Activated naive CD4-positive, alpha-beta T cell treated with anti-CD3 and anti-CD28 coated beads for 36 hours (primary cell): Measurements from ENCODE around the gene PMEPA1. TPM values are rescaled to one million over a fixed set of nuclear protein-coding genes. Genes with fewer than 3 reads are reported as not detected.

Experiments
- CTCF ChIA-PET: fragments of 350-600 bp; sonication (Branson Sonifier 250); formaldehyde crosslinking; loops from one replicate; lab custom pipeline; 2021; ENCODE audit warnings: antibody characterized with exemption; lab: Charles Lee
- DNase-seq: peaks from one replicate; pipeline ENCODE4 v3.0.0-alpha.2; 2020
- H3K27ac Mint-ChIP-seq: one replicate; pipeline ENCODE4 v1.8.0; 2021; ENCODE audit warnings: mild to moderate bottlenecking, mixed read lengths
- H3K27me3 Mint-ChIP-seq: one replicate; pipeline ENCODE4 v1.8.0; 2021; ENCODE audit warnings: low read depth, mixed read lengths
- H3K36me3 Mint-ChIP-seq: one replicate; pipeline ENCODE4 v1.8.0; 2021; ENCODE audit warnings: low read depth, mixed read lengths
- H3K4me1 Mint-ChIP-seq: one replicate; pipeline ENCODE4 v1.8.0; 2021; ENCODE audit warnings: low read depth, mixed read lengths
- H3K4me3 Mint-ChIP-seq: one replicate; pipeline ENCODE4 v1.8.0; 2021; ENCODE audit warnings: mild to moderate bottlenecking, moderate library complexity, mixed read lengths
- H3K9me3 Mint-ChIP-seq: one replicate; pipeline ENCODE4 v1.8.0; 2021; ENCODE audit warnings: mixed read lengths
- intact Hi-C: fragments of 100-400 bp; cut with micrococcal nuclease; formaldehyde crosslinking; loops from one replicate; pipeline ENCODE4 v1.15.1; 2023
- total RNA-seq, 2 experiments: library from RNA; stranded (reverse); gene quantifications; one replicate each; pipeline ENCODE4 v1.2.3, GENCODE V29; 2021

PMEPA1 gene, protein sequence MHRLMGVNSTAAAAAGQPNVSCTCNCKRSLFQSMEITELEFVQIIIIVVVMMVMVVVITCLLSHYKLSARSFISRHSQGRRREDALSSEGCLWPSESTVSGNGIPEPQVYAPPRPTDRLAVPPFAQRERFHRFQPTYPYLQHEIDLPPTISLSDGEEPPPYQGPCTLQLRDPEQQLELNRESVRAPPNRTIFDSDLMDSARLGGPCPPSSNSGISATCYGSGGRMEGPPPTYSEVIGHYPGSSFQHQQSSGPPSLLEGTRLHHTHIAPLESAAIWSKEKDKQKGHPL
- total RNA-seq: 1 to 10 TPM; 2.0 to 2.2 TPM

DNA sequence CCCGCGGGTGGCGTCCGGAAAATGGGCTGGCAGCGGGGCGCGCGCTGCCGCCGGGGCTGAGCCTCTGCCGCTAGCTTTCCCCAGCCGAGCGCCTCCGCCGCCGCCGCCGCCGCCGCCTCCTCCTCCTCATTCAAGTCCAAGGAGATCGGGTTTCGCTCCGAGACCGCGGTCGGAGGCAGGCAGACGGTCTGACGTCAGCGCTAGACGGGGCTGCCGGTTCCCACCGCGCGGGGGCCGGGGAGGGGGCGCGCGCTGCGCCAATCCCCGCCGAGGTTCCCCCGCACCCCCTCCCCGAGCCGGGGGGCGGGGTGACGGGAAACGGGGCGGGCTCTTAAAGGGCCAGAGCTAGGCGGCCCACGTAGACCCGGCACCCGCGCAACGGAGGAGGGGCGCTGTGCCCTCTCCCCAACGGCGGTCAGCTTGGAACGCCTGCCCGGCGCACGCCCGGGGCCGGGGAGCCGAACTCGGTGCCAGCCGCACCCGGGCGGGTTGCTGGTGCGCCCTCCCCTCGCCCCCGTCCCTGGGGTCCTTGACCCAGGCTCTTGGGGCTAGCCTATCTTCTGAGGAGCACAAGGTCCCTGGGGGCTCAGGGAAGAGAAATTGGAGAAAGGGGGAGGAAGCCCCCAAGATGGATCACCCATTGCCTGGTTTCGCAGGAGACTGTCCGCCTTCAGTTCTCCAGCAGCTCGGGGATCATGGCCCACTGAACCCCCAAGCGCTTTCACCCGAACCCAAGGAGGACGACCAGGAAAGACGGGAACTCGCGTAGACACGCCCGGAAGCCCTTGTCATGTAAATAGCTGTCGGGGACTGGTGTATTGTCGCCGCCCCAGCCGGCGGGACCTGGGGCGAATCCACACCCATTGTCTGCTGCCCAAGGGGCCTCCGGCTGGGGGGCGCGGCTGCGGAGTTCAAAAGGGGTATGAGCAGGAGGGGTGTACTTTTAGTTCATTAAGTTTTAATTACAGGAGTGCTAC, at the start of gene PMEPA1:
Gene PMEPA1 (minus strand): TSS at position 193 of the 977 bp plus-strand sequence. CDS start 433 bp downstream, outside the sequence.
- Mint-ChIP-seq H3K4me3 (peak within 1 kb of the TSS; percentile 79), H3K4me1 (peaks cover 17% of the 10 kb centered on the region), H3K9me3 (no peaks in the 10 kb centered on the region), H3K27me3 (peaks cover 6% of the 10 kb centered on the region), H3K36me3 (no peaks in the 10 kb centered on the region), H3K27ac (peak within 1 kb of the TSS; percentile 68)
- intact Hi-C loops: loop anchor here (1.0 to 10.0 kb wide), 7 partner anchors 8 to 945 kb away; partner anchors contain the start of gene STX16
- CTCF ChIA-PET: interaction anchor here (0.9 to 1.3 kb wide), 3 partner anchors 12 to 87 kb away, joined by 3 to 4 read pairs (median 3); no protein-coding TSS in a partner anchor
- peak; percentile 91 for DNase-seq

DNA sequence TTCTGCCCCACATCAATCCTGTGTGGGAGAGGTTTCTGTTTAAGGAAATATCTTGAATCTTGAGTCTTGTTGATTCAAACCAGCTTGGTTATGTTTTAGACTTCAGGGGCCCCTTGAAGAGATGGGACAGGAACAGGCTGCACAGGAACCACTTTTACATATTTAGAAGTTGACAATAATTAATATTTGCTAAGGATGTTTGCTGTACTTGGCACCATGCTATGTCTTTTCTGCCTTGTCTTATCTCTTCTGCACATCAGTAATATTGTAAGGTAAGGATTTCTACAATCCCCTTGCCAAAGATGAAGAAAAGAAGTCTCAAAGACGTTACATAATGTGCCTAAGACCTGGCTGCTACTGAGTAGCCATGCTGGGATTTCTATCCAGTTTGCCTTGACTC, 48.0 kb upstream of the PMEPA1 start:
- DNase-seq: no peak
- H3K27me3 Mint-ChIP-seq: peaks cover 2% of the 10 kb centered on the region

DNA sequence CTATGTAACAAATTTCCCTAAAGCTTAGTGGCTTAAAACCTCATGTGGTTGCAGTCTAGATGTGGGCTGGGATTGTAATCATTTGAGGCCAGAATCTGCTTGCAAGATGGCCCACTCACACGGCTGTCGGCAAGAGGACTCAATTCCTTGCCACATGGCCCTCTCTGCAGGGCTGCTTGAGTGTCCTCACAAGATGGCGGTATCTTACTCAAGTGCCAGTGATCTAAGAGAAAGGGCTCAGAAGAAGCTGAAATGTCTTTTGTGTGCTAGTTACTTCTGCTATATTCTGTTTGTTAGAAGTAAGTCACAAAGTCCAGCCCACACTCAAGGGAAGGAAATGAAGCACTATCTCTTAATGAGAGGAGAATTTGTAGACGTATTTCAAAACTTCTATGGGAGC, 47.1 kb upstream of the PMEPA1 start:
- CTCF ChIA-PET: interaction anchor here (0.8 kb wide), 1 partner anchor 423 kb away, joined by 3 read pairs; no protein-coding TSS in a partner anchor
- intact Hi-C loops: no loop called here
- Mint-ChIP-seq H3K36me3 (no peaks in the 10 kb centered on the region), H3K27ac (no peak overlapping the region), H3K27me3 (peaks cover 2% of the 10 kb centered on the region), H3K4me3 (no peak overlapping the region), H3K9me3 (no peaks in the 10 kb centered on the region), H3K4me1 (no peaks in the 10 kb centered on the region)
- no peak for DNase-seq

More for the DNA sequence above, 48.0 kb upstream of the PMEPA1 start:
- Mint-ChIP-seq H3K4me1 (no peaks in the 10 kb centered on the region), H3K27ac (no peak overlapping the region), H3K9me3 (no peaks in the 10 kb centered on the region), H3K4me3 (no peak overlapping the region), H3K36me3 (no peaks in the 10 kb centered on the region)
- CTCF ChIA-PET: interaction anchor here (0.7 kb wide), 1 partner anchor 13 kb away, joined by 3 read pairs; no protein-coding TSS in a partner anchor
- intact Hi-C loops: no loop called here

DNA sequence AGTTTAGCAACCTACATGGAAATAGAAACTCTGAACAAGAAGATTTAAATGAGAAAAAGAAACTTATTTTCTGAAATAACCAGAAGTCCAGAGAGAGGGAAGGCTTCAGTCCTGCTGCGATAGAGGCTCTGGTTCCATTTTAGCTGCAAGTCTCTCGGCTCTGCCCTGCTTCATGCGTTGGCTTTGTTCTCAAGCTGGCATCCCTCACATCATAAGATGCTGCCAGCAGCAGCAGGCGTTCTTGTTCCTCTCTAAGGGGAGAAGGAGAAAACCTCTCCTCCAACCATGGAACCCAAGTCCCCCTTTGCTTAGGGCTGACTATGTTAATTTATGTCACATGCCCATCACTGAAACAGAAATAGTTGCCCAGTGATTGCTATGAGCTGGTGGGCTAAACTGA, 46.4 kb upstream of the PMEPA1 start:
- CTCF ChIA-PET: no interaction called here
- Mint-ChIP-seq H3K36me3 (no peaks in the 10 kb centered on the region), H3K27ac (no peak overlapping the region), H3K9me3 (peaks cover 2% of the 10 kb centered on the region), H3K4me1 (no peaks in the 10 kb centered on the region), H3K4me3 (no peak overlapping the region), H3K27me3 (peaks cover 2% of the 10 kb centered on the region)
- intact Hi-C loops: no loop called here
- no peak for DNase-seq

DNA sequence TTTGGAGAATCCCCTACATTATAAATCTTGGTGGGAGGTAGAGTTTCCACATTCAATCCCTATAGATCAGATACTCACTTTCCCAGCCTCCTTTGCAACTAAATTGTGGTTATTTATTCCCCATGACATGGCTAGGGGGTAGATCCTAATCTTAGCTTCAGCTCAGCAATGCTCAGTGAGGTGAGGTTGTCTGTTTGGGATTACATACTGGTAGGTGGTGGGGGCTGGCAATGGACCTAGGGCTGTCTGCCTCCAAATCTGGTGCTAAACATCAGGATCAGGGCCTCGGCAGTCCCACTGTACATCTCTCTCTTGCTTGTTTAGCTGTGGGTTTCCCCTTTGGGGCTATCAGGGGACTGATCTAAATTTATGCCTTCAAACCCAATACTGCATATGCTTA, 45.8 kb upstream of the PMEPA1 start:
- Mint-ChIP-seq H3K27me3 (peaks cover 4% of the 10 kb centered on the region), H3K27ac (no peak overlapping the region), H3K4me1 (peaks cover 1% of the 10 kb centered on the region), H3K4me3 (no peak overlapping the region), H3K9me3 (peaks cover 2% of the 10 kb centered on the region), H3K36me3 (no peaks in the 10 kb centered on the region)
- DNase-seq: no peak
- CTCF ChIA-PET: no interaction called here
- intact Hi-C loops: no loop called here

DNA sequence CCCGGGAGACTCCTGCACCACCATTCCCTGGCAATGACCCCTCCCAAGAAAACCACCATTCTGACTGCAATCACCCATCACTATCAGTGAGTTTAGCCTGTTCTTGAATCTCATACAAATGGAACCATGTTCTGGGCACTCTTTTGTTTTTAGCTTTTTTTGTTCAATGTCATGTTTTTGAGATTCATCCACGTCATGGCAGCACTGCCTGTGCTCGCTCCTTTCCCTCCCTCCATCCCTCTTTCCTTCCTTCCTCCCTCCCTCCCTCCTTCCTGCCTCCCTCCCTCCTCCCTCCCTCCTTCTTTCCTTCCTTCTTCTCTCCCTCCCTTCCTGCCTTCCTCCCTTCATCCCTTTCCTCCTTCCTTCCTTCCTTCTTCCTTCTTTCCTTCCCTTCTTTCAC, 44.4 kb upstream of the PMEPA1 start:
- H3K27me3 Mint-ChIP-seq: peaks cover 9% of the 10 kb centered on the region
- CTCF ChIA-PET: no interaction called here
- no peak overlapping the region for H3K27ac Mint-ChIP-seq
- H3K4me1 Mint-ChIP-seq: peaks cover 5% of the 10 kb centered on the region
- no peak for DNase-seq
- H3K4me3 Mint-ChIP-seq: no peak overlapping the region
- intact Hi-C loops: no loop called here
- peaks cover 2% of the 10 kb centered on the region for H3K9me3 Mint-ChIP-seq
- no peaks in the 10 kb centered on the region for H3K36me3 Mint-ChIP-seq

DNA sequence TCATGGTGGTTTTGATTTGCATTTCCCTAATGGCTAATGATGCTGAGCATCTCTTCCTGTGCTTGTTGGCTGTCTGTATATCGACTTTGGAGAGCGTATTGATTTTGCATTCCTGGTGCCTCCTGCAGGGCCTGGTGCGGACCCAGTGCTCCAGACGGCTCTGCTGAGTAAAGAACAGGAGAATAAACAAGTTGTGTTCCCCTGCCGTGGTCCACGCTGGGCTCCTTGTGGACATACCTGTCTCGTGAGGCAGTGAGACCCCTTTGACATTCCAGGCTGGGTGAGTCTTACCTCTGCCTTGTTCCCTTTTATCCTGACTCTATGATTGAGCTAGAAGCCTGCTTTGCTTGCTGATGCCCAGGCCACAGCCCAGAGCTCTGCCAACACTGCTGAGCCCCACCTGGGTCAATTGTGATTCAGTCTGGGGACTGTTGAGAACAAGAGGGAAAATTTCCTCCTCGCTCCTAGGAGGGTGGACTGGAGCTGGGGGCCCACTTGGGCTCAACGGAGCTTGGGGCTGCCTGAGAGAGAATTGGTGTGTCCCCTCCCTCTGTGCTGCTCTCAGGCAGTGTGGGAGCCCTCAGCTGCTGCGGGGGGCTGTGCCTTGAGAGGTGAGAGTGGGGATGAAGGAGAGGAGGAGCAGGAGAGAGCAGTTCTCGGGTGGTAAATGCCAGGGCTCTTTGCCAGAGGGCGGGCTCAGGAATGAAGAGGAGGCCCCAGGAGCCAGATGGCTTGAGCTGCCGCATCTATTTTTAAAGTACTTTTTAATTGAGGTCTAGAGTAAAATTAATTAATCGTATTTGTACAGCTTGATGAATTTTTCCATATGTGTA, 43.7 kb upstream of the PMEPA1 start:
- H3K4me1 Mint-ChIP-seq: peaks cover 11% of the 10 kb centered on the region
- no peak overlapping the region for H3K27ac Mint-ChIP-seq
- no peaks in the 10 kb centered on the region for H3K36me3 Mint-ChIP-seq
- intact Hi-C loops: no loop called here
- peaks cover 9% of the 10 kb centered on the region for H3K27me3 Mint-ChIP-seq
- no peak overlapping the region for H3K4me3 Mint-ChIP-seq
- peaks cover 2% of the 10 kb centered on the region for H3K9me3 Mint-ChIP-seq
- CTCF ChIA-PET: interaction anchor here (0.6 kb wide), 1 partner anchor 260 kb away, joined by 4 read pairs; no protein-coding TSS in a partner anchor
- no peak for DNase-seq

DNA sequence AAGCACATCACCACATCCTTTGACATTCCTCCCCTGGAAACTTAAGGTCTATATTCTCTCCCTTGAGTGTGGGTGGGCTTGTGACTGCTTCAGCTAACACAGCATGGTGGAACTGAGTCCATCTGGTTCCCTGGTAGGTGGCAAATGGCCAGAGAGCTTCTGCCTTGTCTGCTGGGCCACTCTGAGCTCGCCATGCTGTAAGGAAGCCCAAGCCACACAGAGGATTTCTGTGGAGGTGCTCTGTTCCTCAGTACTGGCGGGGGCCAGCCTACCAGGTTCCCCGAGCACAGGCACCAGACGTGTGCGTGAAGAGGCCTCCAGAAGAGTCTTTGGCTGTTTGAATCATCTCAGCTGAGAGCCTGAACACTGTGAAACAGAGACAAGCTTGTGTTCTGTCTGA, 41.6 kb upstream of the PMEPA1 start:
- H3K27ac Mint-ChIP-seq: no peak overlapping the region
- peaks cover 8% of the 10 kb centered on the region for H3K27me3 Mint-ChIP-seq
- intact Hi-C loops: no loop called here
- no peaks in the 10 kb centered on the region for H3K36me3 Mint-ChIP-seq
- no peak overlapping the region for H3K4me3 Mint-ChIP-seq
- peaks cover 2% of the 10 kb centered on the region for H3K9me3 Mint-ChIP-seq
- no peak for DNase-seq
- CTCF ChIA-PET: interaction anchor here (0.6 kb wide), 1 partner anchor 297 kb away, joined by 5 read pairs; no protein-coding TSS in a partner anchor
- H3K4me1 Mint-ChIP-seq: peaks cover 16% of the 10 kb centered on the region

DNA sequence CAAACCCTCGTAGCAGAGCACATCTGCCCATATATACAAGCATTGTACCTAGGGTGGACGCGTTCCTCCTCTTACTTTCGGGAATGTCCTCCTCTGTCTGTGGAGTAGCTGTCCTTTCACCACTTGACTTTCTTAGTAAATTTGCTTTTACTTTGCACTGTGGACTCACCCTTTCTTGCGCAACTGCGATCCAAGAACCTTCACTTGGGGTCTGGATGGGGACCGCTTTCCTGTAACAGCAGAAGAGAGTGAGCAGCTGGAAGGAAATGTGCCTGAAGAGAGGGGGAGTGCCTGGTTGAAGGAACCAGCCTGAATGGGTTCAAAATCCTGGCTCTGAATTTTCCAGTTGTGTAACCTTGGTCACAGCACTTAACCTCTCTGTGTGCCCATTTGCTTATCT, 40.1 kb upstream of the PMEPA1 start:
- intact Hi-C loops: loop anchor here (2.0 kb wide), 1 partner anchor 39 kb away; the partner anchor contains the start of gene PMEPA1
- Mint-ChIP-seq H3K4me1 (peaks cover 16% of the 10 kb centered on the region), H3K4me3 (no peak overlapping the region), H3K36me3 (no peaks in the 10 kb centered on the region), H3K27me3 (peaks cover 8% of the 10 kb centered on the region), H3K27ac (no peak overlapping the region), H3K9me3 (peaks cover 2% of the 10 kb centered on the region)
- no peak for DNase-seq
- CTCF ChIA-PET: no interaction called here

DNA sequence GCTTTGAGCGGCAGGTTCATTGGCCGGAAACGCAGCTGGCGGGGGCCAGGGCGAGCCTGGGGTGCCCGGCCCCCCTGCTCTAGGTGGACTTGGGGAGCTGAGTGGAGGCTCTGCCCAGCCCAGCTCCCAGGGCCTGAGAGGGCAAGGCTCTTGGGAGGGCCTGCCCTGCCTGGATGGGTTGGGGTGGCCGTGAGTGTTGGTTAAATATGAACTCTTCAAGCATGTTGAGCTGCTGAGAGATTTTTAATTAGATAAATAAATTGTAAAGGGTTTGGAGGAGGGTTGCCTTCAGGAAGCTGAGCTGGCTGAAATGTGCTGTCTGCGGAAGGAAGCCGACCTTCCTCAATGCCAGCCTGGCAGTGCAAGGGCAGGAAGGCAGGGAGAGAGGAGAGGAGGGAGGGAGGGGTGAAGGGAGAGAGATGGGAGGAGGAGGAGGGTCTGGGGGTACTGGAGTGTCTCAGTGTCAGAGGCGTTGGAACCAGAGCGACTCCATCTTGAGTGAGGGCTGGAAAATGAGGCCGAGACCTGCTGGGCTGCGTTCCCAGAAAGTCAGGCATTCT, 39.4 kb upstream of the PMEPA1 start:
- H3K27me3 Mint-ChIP-seq: peaks cover 8% of the 10 kb centered on the region
- H3K4me3 Mint-ChIP-seq: peak overlapping the region; percentile 24
- DNase-seq: no peak
- H3K36me3 Mint-ChIP-seq: no peaks in the 10 kb centered on the region
- peaks cover 2% of the 10 kb centered on the region for H3K9me3 Mint-ChIP-seq
- CTCF ChIA-PET: interaction anchor here (0.7 kb wide), 1 partner anchor 251 kb away, joined by 3 read pairs; no protein-coding TSS in a partner anchor
- H3K4me1 Mint-ChIP-seq: peaks cover 16% of the 10 kb centered on the region
- intact Hi-C loops: loop anchor here (2.0 kb wide), 1 partner anchor 38 kb away; the partner anchor contains the start of gene PMEPA1
- no peak overlapping the region for H3K27ac Mint-ChIP-seq

DNA sequence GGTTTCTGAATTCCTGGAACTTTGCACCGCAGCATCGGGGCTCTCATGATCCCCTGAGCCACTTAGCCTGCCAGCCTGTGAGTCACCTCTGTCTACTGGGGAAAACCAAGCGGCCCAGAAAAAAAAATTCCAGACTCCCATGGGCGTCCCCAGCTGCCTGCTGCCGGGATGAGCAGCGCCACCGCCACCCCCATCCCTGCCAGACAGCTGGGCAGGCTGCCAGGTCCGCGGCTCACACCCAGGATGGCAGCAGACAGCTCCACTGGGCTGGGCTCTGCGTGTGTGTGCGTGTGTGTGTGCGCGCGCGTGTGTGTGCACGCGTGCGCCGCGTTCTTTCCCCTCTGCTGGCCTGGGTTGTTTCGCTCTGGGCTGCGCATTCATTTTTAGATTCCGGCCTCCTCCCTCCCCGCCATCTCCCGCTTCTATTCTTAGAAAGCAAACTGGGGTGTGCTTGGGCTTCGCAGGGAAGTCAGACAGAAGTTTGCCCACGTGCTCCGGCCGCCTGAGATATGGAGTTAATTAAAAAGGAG, 38.9 kb upstream of the PMEPA1 start:
- H3K27me3 Mint-ChIP-seq: peaks cover 8% of the 10 kb centered on the region
- H3K27ac Mint-ChIP-seq: no peak overlapping the region
- intact Hi-C loops: loop anchor here (1.0 to 2.0 kb wide), 2 partner anchors 38 to 50 kb away; partner anchors contain the start of gene PMEPA1
- H3K9me3 Mint-ChIP-seq: peaks cover 2% of the 10 kb centered on the region
- DNase-seq: peak; percentile 75
- no peaks in the 10 kb centered on the region for H3K36me3 Mint-ChIP-seq
- H3K4me1 Mint-ChIP-seq: peaks cover 16% of the 10 kb centered on the region
- CTCF ChIA-PET: interaction anchor here (0.7 kb wide), 1 partner anchor 251 kb away, joined by 3 read pairs; no protein-coding TSS in a partner anchor
- H3K4me3 Mint-ChIP-seq: peak overlapping the region; percentile 12
